PC-9 (cell line): Measurements from ENCODE around the gene OPN4.

Experiments
- EZH2 ChIP-seq: fragments of 200-600 bp; sonication (generic); IDR thresholded peaks from 2 replicates; pipeline ENCODE4 v1.8.0; 2017; ENCODE audit warnings: antibody characterized with exemption, low read depth
- TF ChIP-seq, protein P1 (sequence below): fragments of 200-600 bp; sonication (generic); conservative IDR thresholded peaks from 2 replicates; pipeline ENCODE4 v1.6.1; 2017; ENCODE audit warnings: mixed run types, antibody characterized with exemption, mild to moderate bottlenecking, moderate library complexity

DNA sequence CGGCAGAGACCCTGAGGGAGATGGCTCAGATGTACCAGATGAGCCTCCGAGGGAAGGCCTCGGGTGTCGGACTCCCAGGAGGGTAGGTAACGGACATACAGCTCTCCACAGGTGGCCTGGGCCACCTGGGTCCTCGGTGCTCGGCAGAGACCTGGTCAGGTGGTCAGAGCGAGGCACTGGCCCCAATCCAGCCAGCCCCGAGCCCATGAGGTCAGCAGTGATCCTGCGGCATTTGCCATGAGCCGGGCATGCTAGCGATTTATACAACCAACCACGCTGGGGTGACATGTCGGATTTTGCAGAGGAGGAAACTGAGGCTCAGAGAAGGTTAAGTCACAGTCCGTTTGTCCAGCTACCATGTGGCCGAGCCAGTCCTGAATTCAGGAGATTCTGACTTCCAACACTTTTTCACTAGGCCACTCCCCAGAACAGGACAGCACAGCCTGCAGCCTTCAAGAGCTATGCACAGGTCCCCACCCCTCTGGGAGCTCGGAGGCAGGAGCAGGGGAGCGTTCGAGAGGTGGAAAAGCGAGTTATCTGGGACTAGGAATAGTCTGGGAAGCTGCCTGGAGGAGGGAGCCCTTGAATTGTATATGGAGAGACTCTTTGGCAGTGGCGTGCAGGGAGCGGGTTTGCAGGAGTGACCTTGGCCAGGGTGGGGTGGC, 27.5 kb downstream of the OPN4 start:
- TF ChIP-seq, protein P1, sequence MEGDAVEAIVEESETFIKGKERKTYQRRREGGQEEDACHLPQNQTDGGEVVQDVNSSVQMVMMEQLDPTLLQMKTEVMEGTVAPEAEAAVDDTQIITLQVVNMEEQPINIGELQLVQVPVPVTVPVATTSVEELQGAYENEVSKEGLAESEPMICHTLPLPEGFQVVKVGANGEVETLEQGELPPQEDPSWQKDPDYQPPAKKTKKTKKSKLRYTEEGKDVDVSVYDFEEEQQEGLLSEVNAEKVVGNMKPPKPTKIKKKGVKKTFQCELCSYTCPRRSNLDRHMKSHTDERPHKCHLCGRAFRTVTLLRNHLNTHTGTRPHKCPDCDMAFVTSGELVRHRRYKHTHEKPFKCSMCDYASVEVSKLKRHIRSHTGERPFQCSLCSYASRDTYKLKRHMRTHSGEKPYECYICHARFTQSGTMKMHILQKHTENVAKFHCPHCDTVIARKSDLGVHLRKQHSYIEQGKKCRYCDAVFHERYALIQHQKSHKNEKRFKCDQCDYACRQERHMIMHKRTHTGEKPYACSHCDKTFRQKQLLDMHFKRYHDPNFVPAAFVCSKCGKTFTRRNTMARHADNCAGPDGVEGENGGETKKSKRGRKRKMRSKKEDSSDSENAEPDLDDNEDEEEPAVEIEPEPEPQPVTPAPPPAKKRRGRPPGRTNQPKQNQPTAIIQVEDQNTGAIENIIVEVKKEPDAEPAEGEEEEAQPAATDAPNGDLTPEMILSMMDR: no peak
- TF ChIP-seq EZH2: no peak
